Measurements from ENCODE around the gene KIF26B. TPM values are rescaled to one million over a fixed set of nuclear protein-coding genes. Genes with fewer than 3 reads are reported as not detected.
"Not testable (repeated sequence)": the region's sequence is repeated elsewhere in the genome, so short reads cannot be mapped to it uniquely, and the experiment has no call there.

Gene KIF26B
- total RNA-seq, 1 donor from 2014 or later = 43.1 TPM

- DNase-seq (ENCODE audit: low spot score) = no peak
These were observed 539.4 kb downstream of the KIF26B start for GRCh38 chr1:245693941-245694752.

- no peak for DNase-seq (ENCODE audit: low spot score)
These were observed 540.0 kb downstream of the KIF26B start for GRCh38 chr1:245694753-245695195.

GRCh38 chr1:245695211-245695610 is 540.4 kb downstream of the KIF26B start:
- DNase-seq (ENCODE audit: low spot score) = no peak

GRCh38 chr1:245695701-245696100 is 540.9 kb downstream of the KIF26B start:
- not testable (repeated sequence) for DNase-seq (ENCODE audit: low spot score)

GRCh38 chr1:245698116-245698515 is 543.3 kb downstream of the KIF26B start:
- DNase-seq (ENCODE audit: low spot score) = no peak

GRCh38 chr1:245698860-245699259 is 544.1 kb downstream of the KIF26B start:
- no peak for DNase-seq (ENCODE audit: low spot score)

- no peak for DNase-seq (ENCODE audit: low spot score)
These were observed 545.8 kb downstream of the KIF26B start for GRCh38 chr1:245700631-245701030.

GRCh38 chr1:245701631-245702030 is 546.8 kb downstream of the KIF26B start:
- no peak for DNase-seq (ENCODE audit: low spot score)

- no peak for DNase-seq (ENCODE audit: low spot score)
These were observed 547.6 kb downstream of the KIF26B start for GRCh38 chr1:245702346-245702745.

- DNase-seq (ENCODE audit: low spot score) = no peak
These were observed 549.6 kb downstream of the KIF26B start for GRCh38 chr1:245704341-245704740.

GRCh38 chr1:245704765-245705164 is 550.0 kb downstream of the KIF26B start:
- no peak for DNase-seq (ENCODE audit: low spot score)

- DNase-seq (ENCODE audit: low spot score) = no peak
These were observed 553.2 kb downstream of the KIF26B start for GRCh38 chr1:245707941-245708340.

- DNase-seq (ENCODE audit: low spot score) = no peak
These were observed 556.4 kb downstream of the KIF26B start for GRCh38 chr1:245710961-245711903.

- not testable (repeated sequence) for DNase-seq (ENCODE audit: low spot score)
These were observed 559.2 kb downstream of the KIF26B start for GRCh38 chr1:245714027-245714426.

- no peak for DNase-seq (ENCODE audit: low spot score)
These were observed 560.5 kb downstream of the KIF26B start for GRCh38 chr1:245715291-245715701.

GRCh38 chr1:245715970-245716369 is 561.2 kb downstream of the KIF26B start:
- DNase-seq (ENCODE audit: low spot score) = no peak

- no peak for DNase-seq (ENCODE audit: low spot score)
These were observed 561.8 kb downstream of the KIF26B start for GRCh38 chr1:245716561-245716960.

- DNase-seq (ENCODE audit: low spot score) = no peak
These were observed 562.8 kb downstream of the KIF26B start for GRCh38 chr1:245717611-245718010.

- no peak for DNase-seq (ENCODE audit: low spot score)
These were observed 563.3 kb downstream of the KIF26B start for GRCh38 chr1:245718123-245718522.

GRCh38 chr1:245718951-245719350 is 564.2 kb downstream of the KIF26B start:
- DNase-seq (ENCODE audit: low spot score) = no peak

- DNase-seq (ENCODE audit: low spot score) = no peak
These were observed 566.7 kb downstream of the KIF26B start for GRCh38 chr1:245721488-245721887.

- DNase-seq (ENCODE audit: low spot score) = not testable (repeated sequence)
These were observed 573.2 kb downstream of the KIF26B start for GRCh38 chr1:245728035-245728434.
